Mammary epithelial cell (primary cell): ENCODE results near the gene CASP1.

Source experiments
- CTCF ChIP-seq, 2 donors: IDR thresholded peaks in 1 of 2; conservative IDR thresholded peaks in 1 of 2; 2 replicates each; pipeline ENCODE4 v1.5.1; 2011 to 2012; ENCODE audit warnings: inconsistent platforms in 2 of 2, low read length in 2 of 2, mild to moderate bottlenecking in 2 of 2, control low read depth in 1 of 2, low read depth in 1 of 2; ENCODE audit not compliant: insufficient read depth in 1 of 2; ENCODE audit errors: extremely low read depth in 1 of 2
- EZH2 ChIP-seq: IDR thresholded peaks from 2 replicates; pipeline ENCODE4 v1.6.1; 2012; ENCODE audit warnings: low read length, inconsistent platforms, borderline replicate concordance

- no peak for TF ChIP-seq CTCF (conservative IDR thresholded peaks at IDR 0.05 in 1 of 2, IDR thresholded peaks at IDR 0.05 in 1 of 2; ENCODE audit: extremely low read depth in 1 of 2, insufficient read depth in 1 of 2, low read depth in 1 of 2, low read length in 2 of 2)
- no peak for TF ChIP-seq EZH2
Measured at GRCh38 chr11:105056446-105056845, 21.5 kb upstream of the CASP1 start.
